ENCODE results near the gene CBY2. TPM values are rescaled to one million over a fixed set of nuclear protein-coding genes. Genes with fewer than 3 reads are reported as not detected.

CBY2 gene
- total and polyA plus RNA-seq, 8 donors, result not detected

DNA sequence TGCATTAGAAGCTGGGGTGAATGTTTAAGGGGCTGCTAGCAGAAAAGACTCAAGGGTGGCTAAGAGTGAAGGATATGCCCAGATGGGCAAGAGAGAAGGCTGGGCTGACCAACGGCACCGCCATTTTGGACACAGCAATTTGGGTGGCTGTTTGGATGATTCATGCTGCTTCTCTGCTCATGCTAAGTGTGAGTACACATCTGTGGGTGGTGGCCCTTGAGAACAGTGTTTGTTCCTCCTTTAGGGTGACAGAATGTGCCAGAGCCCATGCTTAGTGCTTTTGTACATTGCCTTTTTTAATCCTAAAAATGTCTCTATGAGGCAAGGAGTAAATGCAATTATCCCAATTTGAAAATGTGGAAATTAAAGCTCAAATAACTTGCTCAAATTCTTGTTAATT is 9.8 kb downstream of the CBY2 start:
- Histone ChIP-seq H3K27me3 (no peaks in the 10 kb centered on the region), H3K9me3 (peaks cover 0 to 8% (median 6%) of the 10 kb centered on the region in 4 donors), H3K36me3 (no peaks in the 10 kb centered on the region), H3K27ac (no peak overlapping the region), H3K4me1 (no peaks in the 10 kb centered on the region), H3K4me3 (no peak overlapping the region)
- TF ChIP-seq EP300 (IDR thresholded peaks at IDR 0.05) (no peak), POLR2A (IDR thresholded peaks at IDR 0.05) (no peak), POLR2AphosphoS5 (IDR thresholded peaks at IDR 0.05) (no peak)
- TF ChIP-seq, protein P1, sequence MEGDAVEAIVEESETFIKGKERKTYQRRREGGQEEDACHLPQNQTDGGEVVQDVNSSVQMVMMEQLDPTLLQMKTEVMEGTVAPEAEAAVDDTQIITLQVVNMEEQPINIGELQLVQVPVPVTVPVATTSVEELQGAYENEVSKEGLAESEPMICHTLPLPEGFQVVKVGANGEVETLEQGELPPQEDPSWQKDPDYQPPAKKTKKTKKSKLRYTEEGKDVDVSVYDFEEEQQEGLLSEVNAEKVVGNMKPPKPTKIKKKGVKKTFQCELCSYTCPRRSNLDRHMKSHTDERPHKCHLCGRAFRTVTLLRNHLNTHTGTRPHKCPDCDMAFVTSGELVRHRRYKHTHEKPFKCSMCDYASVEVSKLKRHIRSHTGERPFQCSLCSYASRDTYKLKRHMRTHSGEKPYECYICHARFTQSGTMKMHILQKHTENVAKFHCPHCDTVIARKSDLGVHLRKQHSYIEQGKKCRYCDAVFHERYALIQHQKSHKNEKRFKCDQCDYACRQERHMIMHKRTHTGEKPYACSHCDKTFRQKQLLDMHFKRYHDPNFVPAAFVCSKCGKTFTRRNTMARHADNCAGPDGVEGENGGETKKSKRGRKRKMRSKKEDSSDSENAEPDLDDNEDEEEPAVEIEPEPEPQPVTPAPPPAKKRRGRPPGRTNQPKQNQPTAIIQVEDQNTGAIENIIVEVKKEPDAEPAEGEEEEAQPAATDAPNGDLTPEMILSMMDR (IDR thresholded peaks at IDR 0.05), result no peak
- no peak for DNase-seq
- intact Hi-C loops (cut with DNase I; ENCODE audit: low total_unique reads), result no loop called here
- WGBS, 5 donors, result 87 to 94% (median 89%) methylated on average over 2 of the region's 2 CpGs

DNA sequence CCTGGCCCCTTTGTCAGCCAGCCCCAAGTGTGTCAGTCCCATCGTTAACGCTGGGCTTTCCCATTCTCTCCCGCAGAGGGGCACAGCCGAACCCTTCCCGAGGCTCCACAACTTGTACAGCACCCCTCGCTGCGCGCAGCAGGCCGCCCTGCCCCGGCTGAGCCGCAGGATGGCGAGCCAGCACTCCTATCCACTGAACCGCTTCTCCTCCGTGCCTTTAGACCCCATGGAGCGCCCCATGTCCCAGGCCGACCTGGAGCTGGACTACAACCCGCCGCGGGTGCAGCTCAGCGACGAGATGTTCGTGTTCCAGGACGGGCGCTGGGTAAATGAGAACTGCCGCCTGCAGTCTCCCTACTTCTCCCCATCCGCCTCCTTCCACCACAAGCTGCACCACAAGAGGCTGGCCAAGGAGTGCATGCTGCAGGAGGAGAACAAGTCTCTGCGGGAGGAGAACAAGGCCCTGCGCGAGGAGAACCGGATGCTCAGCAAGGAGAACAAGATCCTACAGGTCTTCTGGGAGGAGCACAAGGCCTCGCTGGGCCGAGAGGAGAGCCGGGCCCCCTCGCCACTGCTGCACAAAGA is 11.1 kb downstream of the CBY2 start:
- intact Hi-C loops (cut with DNase I; ENCODE audit: low total_unique reads), result no loop called here
- Histone ChIP-seq H3K4me1 (no peaks in the 10 kb centered on the region), H3K36me3 (no peaks in the 10 kb centered on the region), H3K27me3 (no peaks in the 10 kb centered on the region), H3K9me3 (peaks cover 0 to 8% (median 6%) of the 10 kb centered on the region in 4 donors), H3K27ac (no peak overlapping the region), H3K4me3 (no peak overlapping the region)
- TF ChIP-seq, protein P1 (IDR thresholded peaks at IDR 0.05), result no peak
- TF ChIP-seq POLR2AphosphoS5 (IDR thresholded peaks at IDR 0.05) (no peak), POLR2A (IDR thresholded peaks at IDR 0.05) (no peak), EP300 (IDR thresholded peaks at IDR 0.05) (no peak)
- 94 to 97% (median 95%) methylated on average over 33 to 34 of the region's 34 CpGs for WGBS, 5 donors
- DNase-seq, result no peak

GRCh38 chr13:45713721-45714120 is 11.6 kb downstream of the CBY2 start:
- intact Hi-C loops (cut with DNase I; ENCODE audit: low total_unique reads), result no loop called here
- peaks cover 0 to 8% (median 6%) of the 10 kb centered on the region in 4 donors for H3K9me3 ChIP-seq
- no peaks in the 10 kb centered on the region for H3K4me1 ChIP-seq
- no peak overlapping the region for H3K27ac ChIP-seq
- 90 to 100% (median 95%) methylated on average over 5 to 28 of the region's 28 CpGs for WGBS, 5 donors
- no peaks in the 10 kb centered on the region for H3K27me3 ChIP-seq
- no peak for DNase-seq
- H3K4me3 ChIP-seq, result no peak overlapping the region
- H3K36me3 ChIP-seq, result no peaks in the 10 kb centered on the region
- TF ChIP-seq EP300 (IDR thresholded peaks at IDR 0.05) (no peak), POLR2AphosphoS5 (IDR thresholded peaks at IDR 0.05) (no peak), POLR2A (IDR thresholded peaks at IDR 0.05) (no peak)

- H3K27me3 ChIP-seq, result no peaks in the 10 kb centered on the region
- WGBS, 5 donors, result 91 to 97% (median 96%) methylated on average over 15 to 18 of the region's 18 CpGs
- DNase-seq, result no peak
These were observed 12.1 kb downstream of the CBY2 start for GRCh38 chr13:45714170-45714569.

More at GRCh38 chr13:45714170-45714569, 12.1 kb downstream of the CBY2 start:
- H3K9me3 ChIP-seq, result peaks cover 0 to 8% (median 6%) of the 10 kb centered on the region in 4 donors
- H3K36me3 ChIP-seq, result no peaks in the 10 kb centered on the region
- H3K4me1 ChIP-seq, result no peaks in the 10 kb centered on the region
- no peak overlapping the region for H3K27ac ChIP-seq
- no peak overlapping the region for H3K4me3 ChIP-seq
- TF ChIP-seq, protein P1 (IDR thresholded peaks at IDR 0.05), result no peak
- TF ChIP-seq POLR2AphosphoS5 (IDR thresholded peaks at IDR 0.05) (no peak), EP300 (IDR thresholded peaks at IDR 0.05) (no peak), POLR2A (IDR thresholded peaks at IDR 0.05) (no peak)
- intact Hi-C loops (cut with DNase I; ENCODE audit: low total_unique reads), result no loop called here

All from stomach (tissue), 9 donors.